ENCODE measurements around the gene FRMD4A.

FRMD4A gene

GRCh38 chr10:13624630-13625029 lies 706.1 kb downstream of the FRMD4A start:
- DNase-seq (ENCODE audit: low read depth, low spot score): no peak

- DNase-seq (ENCODE audit: low read depth, low spot score): no peak
Observed at GRCh38 chr10:13621931-13622330, 708.8 kb downstream of the FRMD4A start.

- no peak for DNase-seq (ENCODE audit: low read depth, low spot score)
Observed at GRCh38 chr10:13617116-13617515, 713.6 kb downstream of the FRMD4A start.

- no peak for DNase-seq (ENCODE audit: low read depth, low spot score)
Observed at GRCh38 chr10:13615650-13616300, 714.9 kb downstream of the FRMD4A start.

- DNase-seq (ENCODE audit: low read depth, low spot score): no peak
Observed at GRCh38 chr10:13614530-13615332, 716.0 kb downstream of the FRMD4A start.

DNA sequence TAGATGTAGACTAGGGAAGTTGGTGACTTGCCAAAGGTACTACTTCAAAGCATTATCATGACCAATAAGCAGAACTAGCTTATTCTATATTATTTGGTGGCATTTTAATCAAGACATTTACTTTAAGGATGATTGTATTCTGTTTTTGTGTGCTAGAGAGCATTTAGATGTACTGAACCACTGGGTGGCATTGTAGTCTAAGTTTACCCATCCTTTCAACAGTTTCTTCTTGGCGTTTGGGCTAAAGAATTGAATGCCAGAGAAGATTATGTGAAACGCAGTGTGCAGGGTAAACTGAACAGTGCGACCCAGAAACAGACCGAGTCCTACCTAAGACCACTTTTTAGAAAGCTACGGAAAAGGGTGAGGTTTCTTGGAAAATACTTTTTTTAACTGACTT lies 717.2 kb downstream of the FRMD4A start:
- no peak for DNase-seq (ENCODE audit: low read depth, low spot score)

- DNase-seq (ENCODE audit: low read depth, low spot score): no peak
Observed at GRCh38 chr10:13612654-13613373, 717.9 kb downstream of the FRMD4A start.

- DNase-seq (ENCODE audit: low read depth, low spot score): no peak
Observed at GRCh38 chr10:13608246-13608853, 722.4 kb downstream of the FRMD4A start.

- DNase-seq (ENCODE audit: low read depth, low spot score): no peak
Observed at GRCh38 chr10:13604357-13605040, 726.2 kb downstream of the FRMD4A start.

- no peak for DNase-seq (ENCODE audit: low read depth, low spot score)
Observed at GRCh38 chr10:13597909-13598308, 732.8 kb downstream of the FRMD4A start.

GRCh38 chr10:13594641-13595040 lies 736.1 kb downstream of the FRMD4A start:
- DNase-seq (ENCODE audit: low read depth, low spot score): no peak

Data from activated CD4-positive, CD25-positive, alpha-beta regulatory T cell treated with anti-CD3 and anti-CD28 coated beads, Interleukin-2, amount 50 U/mL, for 16 hours (primary cell).